ENCODE results near the gene WEE1. TPM values are rescaled to one million over a fixed set of nuclear protein-coding genes. Genes with fewer than 3 reads are reported as not detected.

Gene WEE1
- polyA plus RNA-seq, 1 donor (not counting 4 experiments of a cell fraction or from before 2014, with no cell fraction given), result 39.2 TPM

DNA sequence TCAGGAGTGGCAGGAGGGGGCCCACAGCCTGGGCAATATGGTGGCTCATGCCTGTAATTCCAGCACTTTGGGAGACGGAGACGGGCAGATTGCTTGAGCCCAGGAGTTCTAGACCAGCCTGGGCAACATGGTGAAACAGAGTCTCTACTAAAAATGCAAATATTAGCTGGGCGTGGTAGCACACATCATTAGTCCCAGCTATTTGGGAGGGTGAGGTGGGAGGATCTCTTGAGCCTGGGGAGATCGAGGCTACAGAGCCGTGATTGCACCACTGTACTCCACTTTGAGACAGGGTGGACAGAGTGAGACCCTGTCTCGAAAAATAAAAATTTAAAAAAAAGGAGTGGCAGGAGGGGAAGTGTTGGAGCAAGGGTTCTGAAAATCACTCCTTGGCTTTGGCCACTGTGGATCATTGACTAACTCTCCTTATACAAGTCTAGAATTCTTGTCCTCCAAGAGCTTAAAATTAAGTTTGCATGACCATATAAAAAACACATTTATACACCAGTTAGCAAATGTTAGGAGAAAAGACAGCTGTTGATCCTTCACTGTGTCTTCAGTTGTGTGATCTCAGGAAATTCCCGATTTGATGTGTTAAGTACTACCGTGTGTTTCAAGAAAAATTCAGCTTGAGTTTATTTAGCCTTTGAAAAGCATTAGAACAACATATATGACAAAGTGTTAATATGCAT lies 2.3 kb upstream of the WEE1 start:
- H3K27me3 ChIP-seq (ENCODE audit: control insufficient read depth, extremely low read depth, insufficient read depth, low read length), result no peaks in the 10 kb centered on the region
- H3K4me1 ChIP-seq (ENCODE audit: control insufficient read depth, extremely low read depth, insufficient read depth, low read length), result peaks cover 58% of the 10 kb centered on the region
- H3K9me1 ChIP-seq (ENCODE audit: control insufficient read depth, extremely low read depth, insufficient read depth, low read length), result no peaks in the 10 kb centered on the region
- H3K36me3 ChIP-seq (ENCODE audit: control insufficient read depth in 2 of 2, extremely low read depth in 1 of 2, insufficient read depth in 2 of 2, low read length in 2 of 2), result peaks cover 0 to 5% of the 10 kb centered on the region in 2 experiments
- no peak for TF ChIP-seq EZH2 (IDR thresholded peaks at IDR 0.05; ENCODE audit: low read length)
- TF ChIP-seq, protein P1, sequence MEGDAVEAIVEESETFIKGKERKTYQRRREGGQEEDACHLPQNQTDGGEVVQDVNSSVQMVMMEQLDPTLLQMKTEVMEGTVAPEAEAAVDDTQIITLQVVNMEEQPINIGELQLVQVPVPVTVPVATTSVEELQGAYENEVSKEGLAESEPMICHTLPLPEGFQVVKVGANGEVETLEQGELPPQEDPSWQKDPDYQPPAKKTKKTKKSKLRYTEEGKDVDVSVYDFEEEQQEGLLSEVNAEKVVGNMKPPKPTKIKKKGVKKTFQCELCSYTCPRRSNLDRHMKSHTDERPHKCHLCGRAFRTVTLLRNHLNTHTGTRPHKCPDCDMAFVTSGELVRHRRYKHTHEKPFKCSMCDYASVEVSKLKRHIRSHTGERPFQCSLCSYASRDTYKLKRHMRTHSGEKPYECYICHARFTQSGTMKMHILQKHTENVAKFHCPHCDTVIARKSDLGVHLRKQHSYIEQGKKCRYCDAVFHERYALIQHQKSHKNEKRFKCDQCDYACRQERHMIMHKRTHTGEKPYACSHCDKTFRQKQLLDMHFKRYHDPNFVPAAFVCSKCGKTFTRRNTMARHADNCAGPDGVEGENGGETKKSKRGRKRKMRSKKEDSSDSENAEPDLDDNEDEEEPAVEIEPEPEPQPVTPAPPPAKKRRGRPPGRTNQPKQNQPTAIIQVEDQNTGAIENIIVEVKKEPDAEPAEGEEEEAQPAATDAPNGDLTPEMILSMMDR (optimal IDR thresholded peaks at IDR 0.05 in 1 of 3, IDR thresholded peaks at IDR 0.05 in 1 of 3, conservative IDR thresholded peaks at IDR 0.05 in 1 of 3; ENCODE audit: extremely low read depth in 1 of 3, insufficient read depth in 2 of 3, low read length in 3 of 3), result no peak
- dilution Hi-C loops (cut with MboI; ENCODE audit: extremely low pct_ligation_motif_present, low sequenced_read_pairs), result no loop called here
- peak overlapping the region; percentile 87 for H3K9ac ChIP-seq (ENCODE audit: control insufficient read depth, extremely low read depth, insufficient read depth, low read length)
- FAIRE-seq (no peak), DNase-seq (ENCODE audit: low read depth, low spot score) (no peak)
- peak overlapping the region; percentile 79 for H3K4me2 ChIP-seq (ENCODE audit: control insufficient read depth, extremely low read depth, insufficient read depth, low read depth, low read length)
- H3K79me2 ChIP-seq (ENCODE audit: control insufficient read depth, insufficient read depth, low read length), result peaks cover 27% of the 10 kb centered on the region
- H2AFZ ChIP-seq (ENCODE audit: control insufficient read depth, low read length), result peak overlapping the region; percentile 3
- peak overlapping the region; percentile 95 for H3K27ac ChIP-seq (ENCODE audit: control insufficient read depth, insufficient read depth, low read length)
- H4K20me1 ChIP-seq (ENCODE audit: control insufficient read depth, extremely low read depth, insufficient read depth, low read length), result no peaks in the 10 kb centered on the region
- H3K9me3 ChIP-seq (ENCODE audit: control insufficient read depth, low read depth, low read length), result no peaks in the 10 kb centered on the region
- no peak overlapping the region for H3K4me3 ChIP-seq (ENCODE audit: control insufficient read depth in 2 of 3, extremely low read depth in 1 of 3, insufficient read depth in 2 of 3, low read depth in 1 of 3, low read length in 3 of 3)

DNA sequence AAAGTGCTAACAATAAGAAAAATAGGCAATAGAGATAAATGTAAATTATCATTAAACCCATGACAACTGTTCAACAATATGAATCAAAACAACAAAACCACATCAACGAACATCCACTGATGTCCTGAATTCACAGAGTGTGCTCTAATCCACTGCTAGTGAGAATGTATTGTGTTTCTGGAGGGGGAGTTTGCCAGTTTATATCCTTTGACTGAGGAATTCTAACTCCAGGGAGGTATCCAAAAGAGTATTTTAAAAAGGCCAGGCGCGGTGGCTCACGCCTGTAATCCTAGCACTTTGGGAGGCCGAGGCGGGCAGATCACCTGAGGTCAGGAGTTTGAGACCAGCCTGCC lies 1.7 kb upstream of the WEE1 start:
- no peaks in the 10 kb centered on the region for H3K9me3 ChIP-seq (ENCODE audit: control insufficient read depth, low read depth, low read length)
- peak overlapping the region in 1 of 3 experiments; percentile 75 for H3K4me3 ChIP-seq (ENCODE audit: control insufficient read depth in 2 of 3, extremely low read depth in 1 of 3, insufficient read depth in 2 of 3, low read depth in 1 of 3, low read length in 3 of 3)
- H3K9me1 ChIP-seq (ENCODE audit: control insufficient read depth, extremely low read depth, insufficient read depth, low read length), result no peaks in the 10 kb centered on the region
- H3K27me3 ChIP-seq (ENCODE audit: control insufficient read depth, extremely low read depth, insufficient read depth, low read length), result no peaks in the 10 kb centered on the region
- TF ChIP-seq, protein P1 (optimal IDR thresholded peaks at IDR 0.05 in 1 of 3, IDR thresholded peaks at IDR 0.05 in 1 of 3, conservative IDR thresholded peaks at IDR 0.05 in 1 of 3; ENCODE audit: extremely low read depth in 1 of 3, insufficient read depth in 2 of 3, low read length in 3 of 3), result no peak
- no peak for TF ChIP-seq EZH2 (IDR thresholded peaks at IDR 0.05; ENCODE audit: low read length)
- no peaks in the 10 kb centered on the region for H4K20me1 ChIP-seq (ENCODE audit: control insufficient read depth, extremely low read depth, insufficient read depth, low read length)
- peaks cover 56% of the 10 kb centered on the region for H3K4me1 ChIP-seq (ENCODE audit: control insufficient read depth, extremely low read depth, insufficient read depth, low read length)
- H3K36me3 ChIP-seq (ENCODE audit: control insufficient read depth in 2 of 2, extremely low read depth in 1 of 2, insufficient read depth in 2 of 2, low read length in 2 of 2), result peaks cover 0 to 5% of the 10 kb centered on the region in 2 experiments
- H3K27ac ChIP-seq (ENCODE audit: control insufficient read depth, insufficient read depth, low read length), result peak overlapping the region; percentile 95
- no peak overlapping the region for H2AFZ ChIP-seq (ENCODE audit: control insufficient read depth, low read length)
- peaks cover 32% of the 10 kb centered on the region for H3K79me2 ChIP-seq (ENCODE audit: control insufficient read depth, insufficient read depth, low read length)
- FAIRE-seq (no peak), DNase-seq (ENCODE audit: low read depth, low spot score) (no peak)
- dilution Hi-C loops (cut with MboI; ENCODE audit: extremely low pct_ligation_motif_present, low sequenced_read_pairs), result no loop called here
- H3K4me2 ChIP-seq (ENCODE audit: control insufficient read depth, extremely low read depth, insufficient read depth, low read depth, low read length), result peak overlapping the region; percentile 79
- peak overlapping the region; percentile 87 for H3K9ac ChIP-seq (ENCODE audit: control insufficient read depth, extremely low read depth, insufficient read depth, low read length)
